GM19240 (cell line): ENCODE data around the gene MELTF.

Experiments
- DNase-seq: peaks from one replicate; pipeline ENCODE4 v3.0.0; 2011; ENCODE audit warnings: low spot score; ENCODE audit not compliant: insufficient read length

Gene MELTF

GRCh38 chr3:196994056-196994455 lies 35.6 kb downstream of the MELTF start:
- DNase-seq: no peak

- DNase-seq: no peak
Observed at GRCh38 chr3:196992461-196993065, 37.1 kb downstream of the MELTF start.

GRCh38 chr3:196991581-196992460 lies 37.8 kb downstream of the MELTF start:
- no peak for DNase-seq

GRCh38 chr3:196990601-196991007 lies 39.0 kb downstream of the MELTF start:
- no peak for DNase-seq

- no peak for DNase-seq
Observed at GRCh38 chr3:196989721-196990262, 39.8 kb downstream of the MELTF start.

GRCh38 chr3:196988241-196989029 lies 41.2 kb downstream of the MELTF start:
- no peak for DNase-seq

- DNase-seq: no peak
Observed at GRCh38 chr3:196987022-196987421, 42.6 kb downstream of the MELTF start.

GRCh38 chr3:196985954-196986885 lies 43.4 kb downstream of the MELTF start:
- no peak for DNase-seq

GRCh38 chr3:196985298-196985697 lies 44.3 kb downstream of the MELTF start:
- DNase-seq: no peak

- no peak for DNase-seq
Observed at GRCh38 chr3:196983186-196983585, 46.4 kb downstream of the MELTF start.

- DNase-seq: no peak
Observed at GRCh38 chr3:196981657-196982056, 48.0 kb downstream of the MELTF start.

GRCh38 chr3:196979545-196979944 lies 50.1 kb downstream of the MELTF start:
- no peak for DNase-seq

GRCh38 chr3:196976941-196977340 lies 52.7 kb downstream of the MELTF start:
- no peak for DNase-seq

GRCh38 chr3:196975349-196975748 lies 54.3 kb downstream of the MELTF start:
- DNase-seq: no peak

GRCh38 chr3:196974661-196975060 lies 55.0 kb downstream of the MELTF start:
- no peak for DNase-seq

- no peak for DNase-seq
Observed at GRCh38 chr3:196971094-196971698, 58.4 kb downstream of the MELTF start.

GRCh38 chr3:196970547-196971093 lies 59.0 kb downstream of the MELTF start:
- no peak for DNase-seq

GRCh38 chr3:196969660-196970546 lies 59.7 kb downstream of the MELTF start:
- peak; percentile 77 for DNase-seq

- DNase-seq: peak; percentile 52
Observed at GRCh38 chr3:196969134-196969659, 60.4 kb downstream of the MELTF start.
